ENCODE measurements around the gene COL19A1.

The COL19A1 gene

GRCh38 chr6:69866770-69867638 is 648 bp downstream of the COL19A1 start:
- no peak for TF ChIP-seq CTCF (conservative IDR thresholded peaks at IDR 0.05; ENCODE audit: low read length)
- TF ChIP-seq EZH2phosphoT487 (IDR thresholded peaks at IDR 0.05; ENCODE audit: borderline replicate concordance): no peak
- H3K79me2 ChIP-seq (ENCODE audit: insufficient read depth, low read length): no peaks in the 10 kb centered on the region
- no peak overlapping the region for H3K4me2 ChIP-seq (ENCODE audit: low read depth, low read length, poor library complexity, severe bottlenecking)
- no peaks in the 10 kb centered on the region for H3K9me2 ChIP-seq (replicated peaks; ENCODE audit: low read depth, low read length)
- no peak overlapping the region for H3K9ac ChIP-seq (ENCODE audit: low read depth, low read length, poor library complexity, severe bottlenecking)
- no peaks in the 10 kb centered on the region for H4K20me1 ChIP-seq (ENCODE audit: insufficient read depth, low read length, poor library complexity, severe bottlenecking)
- no peak overlapping the region for H2AFZ ChIP-seq (ENCODE audit: low read length)
- H3K4me1 ChIP-seq (ENCODE audit: insufficient read depth, low read length, poor library complexity, severe bottlenecking): no peaks in the 10 kb centered on the region
- H3F3A ChIP-seq (ENCODE audit: low read depth): no peaks in the 10 kb centered on the region
- H3K4me3 ChIP-seq (ENCODE audit: low read length, poor library complexity, severe bottlenecking): no peak overlapping the region
- no peaks in the 10 kb centered on the region for H3K36me3 ChIP-seq (ENCODE audit: insufficient read depth, low read length)
- no peaks in the 10 kb centered on the region for H3K27me3 ChIP-seq (ENCODE audit: insufficient read depth, low read length, poor library complexity, severe bottlenecking)
- no peaks in the 10 kb centered on the region for H3K9me3 ChIP-seq (ENCODE audit: insufficient read depth, low read depth, low read length)

GRCh38 chr6:69867639-69867976 is 1.3 kb downstream of the COL19A1 start:
- H3K4me3 ChIP-seq (ENCODE audit: low read length, poor library complexity, severe bottlenecking): no peak overlapping the region
- no peaks in the 10 kb centered on the region for H3K4me1 ChIP-seq (ENCODE audit: insufficient read depth, low read length, poor library complexity, severe bottlenecking)
- H3K4me2 ChIP-seq (ENCODE audit: low read depth, low read length, poor library complexity, severe bottlenecking): no peak overlapping the region
- H3K9me3 ChIP-seq (ENCODE audit: insufficient read depth, low read depth, low read length): no peaks in the 10 kb centered on the region
- no peak overlapping the region for H2AFZ ChIP-seq (ENCODE audit: low read length)
- H3K27me3 ChIP-seq (ENCODE audit: insufficient read depth, low read length, poor library complexity, severe bottlenecking): no peaks in the 10 kb centered on the region
- H3K36me3 ChIP-seq (ENCODE audit: insufficient read depth, low read length): no peaks in the 10 kb centered on the region
- H4K20me1 ChIP-seq (ENCODE audit: insufficient read depth, low read length, poor library complexity, severe bottlenecking): no peaks in the 10 kb centered on the region
- TF ChIP-seq EZH2phosphoT487 (IDR thresholded peaks at IDR 0.05; ENCODE audit: borderline replicate concordance) (no peak), CTCF (conservative IDR thresholded peaks at IDR 0.05; ENCODE audit: low read length) (no peak)
- no peaks in the 10 kb centered on the region for H3K9me2 ChIP-seq (replicated peaks; ENCODE audit: low read depth, low read length)
- no peak overlapping the region for H3K9ac ChIP-seq (ENCODE audit: low read depth, low read length, poor library complexity, severe bottlenecking)
- H3F3A ChIP-seq (ENCODE audit: low read depth): no peaks in the 10 kb centered on the region
- H3K79me2 ChIP-seq (ENCODE audit: insufficient read depth, low read length): no peaks in the 10 kb centered on the region

- no peak for TF ChIP-seq CTCF (conservative IDR thresholded peaks at IDR 0.05; ENCODE audit: low read length)
- TF ChIP-seq EZH2phosphoT487 (IDR thresholded peaks at IDR 0.05; ENCODE audit: borderline replicate concordance): no peak
- Histone ChIP-seq H3K79me2 (ENCODE audit: insufficient read depth, low read length) (no peaks in the 10 kb centered on the region), H3K4me1 (ENCODE audit: insufficient read depth, low read length, poor library complexity, severe bottlenecking) (no peaks in the 10 kb centered on the region), H3K4me3 (ENCODE audit: low read length, poor library complexity, severe bottlenecking) (no peak overlapping the region), H3K36me3 (ENCODE audit: insufficient read depth, low read length) (no peaks in the 10 kb centered on the region), H4K20me1 (ENCODE audit: insufficient read depth, low read length, poor library complexity, severe bottlenecking) (no peaks in the 10 kb centered on the region), H3K4me2 (ENCODE audit: low read depth, low read length, poor library complexity, severe bottlenecking) (no peak overlapping the region), H3K9me2 (replicated peaks; ENCODE audit: low read depth, low read length) (no peaks in the 10 kb centered on the region), H3K9ac (ENCODE audit: low read depth, low read length, poor library complexity, severe bottlenecking) (no peak overlapping the region), H2AFZ (ENCODE audit: low read length) (no peak overlapping the region), H3F3A (ENCODE audit: low read depth) (no peaks in the 10 kb centered on the region), H3K27me3 (ENCODE audit: insufficient read depth, low read length, poor library complexity, severe bottlenecking) (no peaks in the 10 kb centered on the region), H3K9me3 (ENCODE audit: insufficient read depth, low read depth, low read length) (no peaks in the 10 kb centered on the region)
Measured at GRCh38 chr6:69868252-69868804, 2.0 kb downstream of the COL19A1 start.

All from Loucy (cell line).